Measurements from ENCODE around the gene RABGAP1L.
"Not testable (repeated sequence)": the region's sequence is repeated elsewhere in the genome, so short reads cannot be mapped to it uniquely, and the experiment has no call there.

The RABGAP1L gene

GRCh38 chr1:174642393-174642792 is 483.1 kb downstream of the RABGAP1L start:
- H3K27ac ChIP-seq (ENCODE audit: extremely low read depth, low read depth, low read length) = no peak overlapping the region
- TF ChIP-seq ZNF768 (tag by site-specific recombination; IDR thresholded peaks at IDR 0.05) (no peak), ZNF561 (tag by site-specific recombination; IDR thresholded peaks at IDR 0.05; ENCODE audit: borderline replicate concordance) (no peak), ZNF146 (tag by site-specific recombination; IDR thresholded peaks at IDR 0.05) (no peak), REPIN1 (tag by site-specific recombination; IDR thresholded peaks at IDR 0.05; ENCODE audit: low read depth) (no peak), ZEB2 (tag by site-specific recombination; IDR thresholded peaks at IDR 0.05) (no peak), ZNF76 (tag by site-specific recombination; IDR thresholded peaks at IDR 0.05; ENCODE audit: borderline replicate concordance, low read depth) (no peak), KLF8 (tag by site-specific recombination; IDR thresholded peaks at IDR 0.05) (no peak), ZNF366 (tag by site-specific recombination; conservative IDR thresholded peaks at IDR 0.05) (no peak), ZNF37A (tag by site-specific recombination; IDR thresholded peaks at IDR 0.05) (no peak), ZNF488 (tag by site-specific recombination; IDR thresholded peaks at IDR 0.05) (no peak)
- CTCF ChIA-PET = no interaction called here
- no peak overlapping the region for H3K4me3 ChIP-seq (ENCODE audit: low read depth, low read length)
- POLR2A ChIA-PET = no interaction called here
- no peaks in the 10 kb centered on the region for H3K4me1 ChIP-seq (ENCODE audit: control insufficient read depth, insufficient read depth, low read length)
- peaks cover 0 to 3% of the 10 kb centered on the region in 2 experiments; a peak in 1 of 3 replicates for H3K36me3 ChIP-seq (ENCODE audit: control insufficient read depth in 2 of 2, insufficient read depth in 1 of 2, low read length in 2 of 2)
- no peaks in the 10 kb centered on the region for H3K9me3 ChIP-seq (ENCODE audit: control insufficient read depth, insufficient read depth, low read depth, low read length)

GRCh38 chr1:174643206-174643605 is 483.9 kb downstream of the RABGAP1L start:
- Histone ChIP-seq H3K4me3 (ENCODE audit: low read depth, low read length) (no peak overlapping the region), H3K27ac (ENCODE audit: extremely low read depth, low read depth, low read length) (no peak overlapping the region), H3K9me3 (ENCODE audit: control insufficient read depth, insufficient read depth, low read depth, low read length) (no peaks in the 10 kb centered on the region), H3K4me1 (ENCODE audit: control insufficient read depth, insufficient read depth, low read length) (no peaks in the 10 kb centered on the region), H3K36me3 (ENCODE audit: control insufficient read depth in 2 of 2, insufficient read depth in 1 of 2, low read length in 2 of 2) (no peaks in the 10 kb centered on the region)
- CTCF ChIA-PET = no interaction called here
- TF ChIP-seq ZNF555 (tag by site-specific recombination; conservative IDR thresholded peaks at IDR 0.05) (no peak), OVOL3 (tag by site-specific recombination; IDR thresholded peaks at IDR 0.05) (no peak), ZNF707 (tag by site-specific recombination; IDR thresholded peaks at IDR 0.05) (no peak), ZNF335 (tag by site-specific recombination; conservative IDR thresholded peaks at IDR 0.05) (no peak), GLIS2 (tag by site-specific recombination; IDR thresholded peaks at IDR 0.05) (no peak), ZNF626 (tag by site-specific recombination; IDR thresholded peaks at IDR 0.05) (no peak), ZFHX2 (tag by site-specific recombination; conservative IDR thresholded peaks at IDR 0.05) (no peak), ZNF341 (tag by site-specific recombination; IDR thresholded peaks at IDR 0.05; ENCODE audit: low read depth) (no peak), ZNF391 (tag by site-specific recombination; IDR thresholded peaks at IDR 0.05; ENCODE audit: borderline replicate concordance, low read depth) (no peak), HOXA7 (CRISPR knock-in tag; IDR thresholded peaks at IDR 0.05; ENCODE audit: borderline replicate concordance) (no peak), ZNF48 (tag by site-specific recombination; IDR thresholded peaks at IDR 0.05) (no peak), ZNF23 (tag by site-specific recombination; IDR thresholded peaks at IDR 0.05; ENCODE audit: borderline replicate concordance) (no peak), ZIC2 (tag by site-specific recombination; IDR thresholded peaks at IDR 0.05) (no peak), GLIS1 (tag by site-specific recombination; IDR thresholded peaks at IDR 0.05) (no peak), ZNF211 (tag by site-specific recombination; IDR thresholded peaks at IDR 0.05; ENCODE audit: low read depth) (no peak), KLF9 (tag by site-specific recombination; IDR thresholded peaks at IDR 0.05; ENCODE audit: low read depth) (no peak), BCL11A (tag by site-specific recombination; IDR thresholded peaks at IDR 0.05; ENCODE audit: low read depth) (no peak), ZEB2 (tag by site-specific recombination; IDR thresholded peaks at IDR 0.05) (no peak), INSM2 (tag by site-specific recombination; IDR thresholded peaks at IDR 0.05) (no peak)
- POLR2A ChIA-PET = no interaction called here

GRCh38 chr1:174649572-174649971 is 490.3 kb downstream of the RABGAP1L start:
- POLR2A ChIA-PET; H3K4me1 ChIP-seq (ENCODE audit: control insufficient read depth, insufficient read depth, low read length); H3K27ac ChIP-seq (ENCODE audit: extremely low read depth, low read depth, low read length); H3K36me3 ChIP-seq (ENCODE audit: control insufficient read depth in 2 of 2, insufficient read depth in 1 of 2, low read length in 2 of 2); CTCF ChIA-PET; H3K4me3 ChIP-seq (ENCODE audit: low read depth, low read length); H3K9me3 ChIP-seq (ENCODE audit: control insufficient read depth, insufficient read depth, low read depth, low read length): not testable (repeated sequence)

All from HEK293 (cell line).